ENCODE results near the gene MPRIP.

Gene MPRIP

DNA sequence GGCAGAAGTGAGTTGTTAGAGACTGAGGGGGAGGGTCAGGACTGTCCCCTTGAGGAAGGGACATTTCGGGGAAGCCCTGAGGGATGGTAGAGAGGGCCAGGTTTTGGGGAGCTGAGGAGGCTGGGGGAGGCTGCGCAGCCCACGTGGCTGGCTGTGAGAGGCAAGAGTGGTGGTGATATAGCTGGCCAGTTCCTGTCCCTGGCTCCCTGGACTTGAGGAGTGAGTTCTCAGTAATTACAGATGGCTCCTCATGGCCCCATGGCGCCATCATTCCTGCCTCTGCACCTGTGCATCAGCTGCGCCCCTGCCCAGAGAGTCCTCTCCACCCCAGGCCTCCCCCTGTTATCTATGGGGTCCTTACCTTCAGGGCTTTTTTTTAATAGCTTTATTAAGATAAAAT, 30.3 kb downstream of the MPRIP start:
- no peak for DNase-seq

DNA sequence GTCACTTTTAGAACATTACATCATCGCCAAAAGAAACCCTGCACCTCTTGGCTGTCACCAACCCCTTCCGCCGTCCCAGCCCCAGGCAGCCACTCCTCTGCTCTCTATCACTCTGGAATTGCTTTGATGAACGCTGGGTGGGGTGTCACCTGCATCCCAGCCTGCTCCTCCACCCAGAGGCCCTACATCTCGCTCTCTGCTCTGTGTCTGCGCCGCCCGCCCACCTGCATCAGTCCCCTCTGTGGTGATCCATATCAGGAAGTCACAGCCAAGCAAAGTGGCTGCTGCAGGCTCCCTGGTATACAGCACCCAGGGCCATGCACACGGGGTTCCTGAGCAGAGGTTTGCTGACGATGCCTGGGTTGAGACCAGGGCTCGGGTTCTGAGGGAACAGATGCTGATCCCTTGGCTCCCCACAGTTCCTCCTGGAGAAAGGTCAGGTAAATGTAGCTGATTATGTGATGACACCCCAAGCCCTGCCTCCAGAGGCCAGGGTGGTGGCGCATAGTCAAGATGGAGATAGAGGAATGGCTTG, 30.8 kb downstream of the MPRIP start:
- DNase-seq, result no peak

DNA sequence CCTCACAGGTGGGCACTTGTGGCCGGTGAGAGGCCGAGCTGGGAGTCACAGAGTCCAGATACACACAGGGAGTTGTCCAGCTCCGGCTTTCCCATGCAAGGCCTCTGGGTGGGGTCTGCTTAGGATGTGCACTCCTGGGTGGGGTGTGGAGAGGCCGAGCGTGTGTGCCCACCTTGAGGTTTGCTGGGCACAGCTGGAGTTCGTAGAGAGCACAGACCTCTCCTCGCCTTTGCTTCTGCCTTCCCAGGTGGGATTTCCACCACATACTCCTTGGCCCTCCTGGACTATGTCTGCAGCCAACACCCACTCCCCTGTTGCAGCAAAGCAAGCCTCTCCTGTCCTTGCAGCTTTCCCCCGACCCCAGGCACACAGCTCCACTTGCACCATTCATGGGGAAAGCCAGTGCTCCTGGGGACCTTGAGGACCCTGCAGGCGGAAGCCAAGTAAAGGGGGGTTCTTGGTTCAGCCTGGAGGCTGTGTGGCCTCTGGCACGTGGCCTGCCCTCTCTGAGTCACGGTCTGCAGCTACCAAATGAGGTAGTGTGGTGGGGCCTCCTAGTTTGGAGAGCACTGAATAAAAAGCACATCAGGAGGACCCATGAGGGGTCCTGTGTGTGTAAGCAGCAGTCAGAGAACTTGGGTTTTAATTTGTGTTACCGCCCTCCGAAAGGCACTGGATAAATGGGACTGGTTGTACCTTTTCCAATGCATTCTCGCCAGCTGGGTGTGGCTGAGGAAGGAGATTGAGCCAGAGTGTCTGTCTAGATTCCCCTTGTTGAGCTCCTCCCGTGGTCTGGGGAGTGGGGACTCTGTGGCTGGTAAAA, 31.5 kb downstream of the MPRIP start:
- no peak for DNase-seq

DNA sequence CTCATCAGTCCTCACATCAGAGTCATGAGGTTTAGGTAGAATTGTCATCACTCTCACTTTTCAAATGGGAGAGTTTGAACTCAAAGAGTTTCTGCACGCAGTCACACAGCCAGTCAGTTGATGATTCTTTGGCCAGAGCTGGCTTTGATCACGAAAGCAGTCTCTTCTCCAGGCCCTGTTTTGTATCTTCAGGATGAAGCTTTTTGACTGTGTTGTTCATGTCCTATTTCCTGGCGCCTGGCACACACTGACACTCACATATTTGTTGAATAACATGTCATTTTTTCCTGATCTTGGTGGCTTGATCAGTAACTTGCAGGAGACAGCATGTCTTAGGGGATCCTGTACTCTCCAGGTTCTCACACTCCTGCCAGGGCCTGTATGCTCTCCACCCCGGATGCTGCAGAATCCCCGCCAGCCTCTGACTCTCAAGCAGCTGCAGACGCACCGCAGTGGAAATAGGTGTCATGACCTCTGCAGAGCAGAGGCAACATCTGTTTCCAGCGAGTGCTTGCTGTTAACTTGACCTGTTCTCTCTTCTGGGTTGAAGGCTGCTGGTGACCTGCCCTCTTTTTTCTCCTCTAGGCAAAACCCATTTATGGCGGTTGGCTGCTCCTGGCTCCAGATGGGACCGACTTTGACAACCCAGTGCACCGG, 33.0 kb downstream of the MPRIP start:
- no peak for DNase-seq

DNA sequence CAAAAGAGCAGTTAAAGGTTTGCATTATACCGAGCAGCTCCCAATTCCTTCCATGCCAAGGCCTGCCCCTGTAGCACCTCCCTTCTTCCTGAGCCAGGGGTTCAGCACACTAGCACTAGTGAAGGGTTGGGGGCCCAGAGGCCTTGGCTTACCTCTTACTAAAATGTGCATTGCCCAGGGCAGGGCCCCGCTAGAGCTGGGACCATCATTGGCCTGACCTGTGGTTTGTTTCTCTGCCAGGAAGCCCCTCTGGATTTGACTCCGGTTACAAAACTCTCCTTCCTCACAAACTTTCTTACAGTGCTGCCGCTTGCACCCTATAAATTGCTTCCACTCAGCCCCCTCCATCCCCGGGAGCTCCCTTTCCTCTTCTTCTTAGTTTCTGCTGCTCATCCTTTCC, 33.8 kb downstream of the MPRIP start:
- DNase-seq, result no peak

DNA sequence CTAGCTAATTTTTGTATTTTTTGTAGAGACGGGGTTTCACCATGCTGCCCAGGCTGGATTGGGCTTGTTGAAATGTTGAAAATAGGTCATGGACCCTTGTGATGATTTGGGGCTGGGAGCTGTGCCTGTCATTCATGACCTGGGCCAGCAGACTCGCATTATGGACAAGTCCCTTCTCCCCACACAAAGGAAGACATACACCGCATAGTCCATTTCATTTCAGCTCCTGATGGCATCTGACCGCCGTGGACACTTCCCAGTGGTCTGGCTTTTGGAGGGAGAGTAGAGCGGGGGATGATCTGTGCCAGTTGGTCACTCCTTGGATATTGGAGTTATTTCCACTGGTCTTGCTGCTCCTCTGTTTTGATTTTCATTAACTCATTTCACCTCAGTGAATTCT, 34.8 kb downstream of the MPRIP start:
- DNase-seq, result no peak

DNA sequence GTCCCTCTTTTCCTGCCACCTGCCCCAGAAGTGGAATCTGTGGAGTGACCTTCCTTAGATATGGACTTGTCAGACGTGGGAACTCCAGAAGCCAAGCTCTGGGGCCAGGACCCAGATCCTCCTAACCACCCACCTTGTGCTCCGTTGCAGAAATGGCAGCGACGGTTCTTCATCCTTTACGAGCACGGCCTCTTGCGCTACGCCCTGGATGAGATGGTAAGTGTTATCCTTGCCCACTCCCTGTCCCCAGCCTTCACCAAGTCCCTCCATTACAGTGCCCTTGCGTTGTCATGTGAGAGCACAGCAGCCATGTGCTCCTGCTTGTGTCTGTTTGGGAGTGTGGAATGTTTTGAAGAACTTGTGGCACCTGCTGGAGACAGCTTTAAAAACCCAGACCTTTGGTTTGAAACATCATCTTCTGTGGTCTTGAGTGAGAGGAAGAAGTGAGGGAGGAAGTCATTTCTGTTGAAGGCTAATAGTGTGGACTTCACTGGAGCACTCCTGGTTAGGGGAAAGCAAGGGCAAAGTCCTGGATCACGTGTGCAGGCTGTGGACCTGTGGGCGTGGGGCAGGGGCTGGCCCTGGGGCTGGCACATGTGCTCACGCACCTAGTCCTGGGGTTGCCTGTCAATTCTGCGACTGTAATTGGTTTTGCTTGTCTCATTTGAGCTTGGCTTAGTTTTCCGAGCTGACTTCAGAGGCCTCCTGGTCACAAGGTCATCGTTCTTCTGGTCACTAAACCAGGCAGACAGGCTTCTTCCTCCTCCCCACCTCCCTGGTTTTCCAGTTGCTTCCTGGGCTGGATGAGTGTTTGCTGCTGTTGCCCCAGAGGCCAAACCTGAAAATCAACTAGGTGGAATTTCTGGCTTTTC, 35.8 kb downstream of the MPRIP start:
- DNase-seq, result no peak

DNA sequence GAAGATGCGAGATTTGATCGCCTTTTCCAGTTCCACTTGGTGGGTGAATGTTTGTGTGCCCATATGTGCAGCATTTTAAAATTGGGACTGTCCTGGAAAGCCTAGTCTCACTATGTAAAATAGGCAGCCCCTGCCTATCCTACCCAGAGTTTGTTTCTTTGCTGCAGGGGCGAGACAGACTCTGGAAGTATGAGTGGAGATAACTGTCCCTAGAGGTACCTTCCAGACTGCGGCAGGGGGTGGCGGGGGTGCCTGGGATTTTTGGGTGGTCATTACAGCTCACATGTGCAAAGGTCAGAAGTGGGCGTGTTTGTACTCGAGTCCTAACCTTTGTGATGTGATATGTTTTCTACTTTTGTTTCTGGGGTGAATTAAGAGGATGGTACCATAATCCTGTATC, 36.6 kb downstream of the MPRIP start:
- no peak for DNase-seq

DNA sequence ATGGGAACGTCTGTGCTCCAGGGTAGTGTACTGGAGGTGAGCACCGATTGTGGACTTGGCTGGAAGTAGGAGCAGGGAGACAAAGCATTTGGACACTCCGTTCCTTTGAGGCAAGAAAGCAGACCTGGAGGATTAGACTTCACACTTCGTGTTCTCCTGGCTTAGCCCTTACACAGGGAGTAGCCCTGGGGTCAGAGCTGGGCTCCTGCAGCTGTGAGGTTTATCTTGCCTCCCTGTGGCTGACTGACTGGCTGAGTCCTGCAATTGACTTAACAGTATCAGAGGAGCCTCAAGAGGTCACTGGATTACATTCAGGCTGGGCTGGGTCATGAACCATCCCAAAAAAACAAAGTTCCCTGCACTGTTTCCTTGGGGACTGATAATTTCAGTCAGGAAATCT, 37.1 kb downstream of the MPRIP start:
- no peak for DNase-seq

DNA sequence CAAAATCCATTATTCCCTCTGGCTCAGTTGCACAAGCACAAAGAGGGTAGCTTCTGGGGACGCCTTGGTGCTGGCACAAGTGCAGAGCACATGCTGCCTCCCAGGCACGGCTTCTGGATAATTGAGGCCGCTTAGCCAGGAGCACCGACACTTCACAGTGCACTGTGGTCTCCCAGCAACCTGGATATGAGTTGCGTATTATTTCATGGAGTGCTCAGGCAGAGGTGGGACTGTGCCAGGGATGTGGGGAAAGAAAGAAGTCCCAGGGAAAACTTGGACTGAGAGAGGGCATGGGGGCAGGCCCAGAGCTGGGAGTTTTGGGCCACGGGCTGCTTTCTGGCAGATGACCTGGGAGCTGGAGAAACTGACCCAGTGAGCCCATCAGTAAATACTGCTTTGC, 37.5 kb downstream of the MPRIP start:
- DNase-seq, result no peak

DNA sequence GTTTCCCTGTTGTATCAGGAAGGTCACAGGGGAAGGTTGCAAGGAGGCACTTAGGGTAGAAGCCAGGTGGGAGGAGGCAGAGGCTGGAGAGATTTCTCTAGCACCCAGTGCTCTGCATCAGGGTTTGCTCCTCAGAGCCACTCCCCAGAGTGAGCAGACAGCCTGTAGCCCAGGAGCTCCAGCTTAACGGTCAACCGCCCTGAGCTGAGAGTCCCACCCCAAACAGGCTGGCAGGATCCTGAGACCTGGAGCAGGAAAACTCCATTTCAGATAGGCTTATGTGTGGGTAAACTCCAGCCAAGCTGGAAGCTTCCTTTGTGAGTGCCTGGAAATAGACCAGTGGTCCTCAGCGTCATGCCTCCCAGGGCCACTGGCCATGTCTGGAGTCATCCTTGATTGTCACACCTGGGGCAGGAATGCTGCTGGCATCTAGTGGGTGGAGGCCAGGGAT, 37.9 kb downstream of the MPRIP start:
- no peak for DNase-seq

DNA sequence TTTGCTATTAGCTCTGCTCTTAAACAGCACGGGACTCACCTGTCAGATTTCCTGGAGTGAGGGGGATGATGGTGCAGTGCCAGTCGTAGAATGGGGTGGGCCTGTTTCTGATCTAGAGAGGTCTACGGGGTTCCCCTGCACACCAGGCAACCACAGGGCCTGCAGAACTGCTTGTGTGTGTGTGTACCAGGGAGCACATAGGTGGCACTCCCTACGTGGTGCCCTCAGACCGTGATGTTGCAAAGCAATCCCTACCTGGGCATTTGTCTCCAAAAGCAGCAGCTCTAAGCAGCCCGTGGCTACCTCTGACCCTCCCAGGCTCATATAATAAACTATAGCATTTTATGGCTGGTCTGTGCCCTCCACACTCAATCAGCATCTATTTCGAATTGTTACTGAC, 38.5 kb downstream of the MPRIP start:
- DNase-seq, result no peak

DNA sequence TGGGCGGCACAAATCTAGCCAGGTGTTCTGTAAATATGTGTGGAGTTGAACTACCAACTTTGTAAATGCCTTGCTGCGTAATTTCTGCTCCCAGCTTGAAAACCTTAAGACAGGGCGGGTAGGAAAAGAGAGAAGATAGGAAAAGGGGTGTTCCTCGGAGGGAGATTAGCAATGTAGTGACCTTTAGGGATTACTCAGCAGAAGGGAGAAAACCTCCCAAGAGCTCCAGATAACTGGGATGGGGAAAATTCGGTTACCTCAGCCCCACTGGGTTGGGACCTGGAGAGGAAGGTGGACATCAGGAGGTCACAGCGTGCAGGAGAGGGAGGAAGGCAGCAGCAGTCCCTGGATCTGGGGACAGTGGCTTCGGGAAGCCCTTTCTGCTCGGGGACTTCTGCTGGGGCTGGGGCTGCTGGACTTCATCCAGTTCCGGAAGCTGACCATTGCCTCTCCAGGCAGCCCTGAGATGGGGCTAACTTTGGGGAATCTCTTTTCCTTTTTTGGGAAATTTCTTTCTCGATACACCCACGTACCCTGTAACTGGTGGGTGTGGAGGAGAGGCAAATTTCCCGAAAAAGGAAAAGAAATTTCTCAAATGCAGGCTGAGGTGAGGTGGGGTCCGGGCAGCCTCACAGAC, 39.2 kb downstream of the MPRIP start:
- DNase-seq, result no peak

DNA sequence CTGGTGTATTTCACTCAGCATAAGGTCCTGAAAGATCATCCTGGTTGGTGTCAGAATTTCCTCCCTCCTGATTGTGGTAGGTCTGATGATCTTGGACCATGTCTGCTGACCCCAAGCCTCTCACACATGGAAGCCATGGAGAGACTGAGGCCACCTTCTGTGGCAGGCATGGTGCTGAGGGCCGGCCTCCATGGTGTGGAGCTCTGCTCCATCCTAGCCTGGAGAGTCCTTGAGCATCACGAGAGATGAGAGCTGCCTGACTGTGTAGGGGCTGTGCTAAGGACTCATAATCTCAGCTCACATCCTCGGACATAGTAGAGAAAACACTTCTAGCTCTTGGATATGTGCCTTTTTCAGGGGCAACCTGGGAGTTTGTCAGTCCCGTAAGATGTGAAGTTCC, 40.6 kb downstream of the MPRIP start:
- no peak for DNase-seq

DNA sequence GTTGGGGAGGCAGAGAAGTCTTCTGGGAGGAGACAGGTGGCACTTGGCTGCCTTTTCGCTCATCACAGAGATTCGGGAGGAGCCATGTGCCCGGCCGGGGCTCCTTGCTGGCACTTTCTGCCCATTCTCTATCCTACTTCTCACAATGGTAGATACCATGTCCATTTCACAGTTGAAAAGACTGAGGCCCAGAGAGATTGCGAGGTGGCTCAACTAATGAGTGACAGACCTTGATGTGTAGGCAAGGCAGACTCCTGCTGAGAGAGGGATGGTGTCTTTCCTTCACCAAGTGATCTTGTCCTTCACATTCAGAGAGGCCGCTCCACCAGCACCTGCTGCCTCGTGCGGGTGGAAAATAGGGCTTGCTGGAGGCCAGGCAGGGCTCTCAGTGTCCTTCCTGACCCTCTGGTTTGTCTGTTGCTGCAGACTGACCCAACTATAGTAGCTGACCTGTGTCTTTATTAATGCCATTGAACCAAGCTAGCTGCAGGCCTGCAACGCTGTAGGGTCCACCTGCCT, 42.1 kb downstream of the MPRIP start:
- no peak for DNase-seq

DNA sequence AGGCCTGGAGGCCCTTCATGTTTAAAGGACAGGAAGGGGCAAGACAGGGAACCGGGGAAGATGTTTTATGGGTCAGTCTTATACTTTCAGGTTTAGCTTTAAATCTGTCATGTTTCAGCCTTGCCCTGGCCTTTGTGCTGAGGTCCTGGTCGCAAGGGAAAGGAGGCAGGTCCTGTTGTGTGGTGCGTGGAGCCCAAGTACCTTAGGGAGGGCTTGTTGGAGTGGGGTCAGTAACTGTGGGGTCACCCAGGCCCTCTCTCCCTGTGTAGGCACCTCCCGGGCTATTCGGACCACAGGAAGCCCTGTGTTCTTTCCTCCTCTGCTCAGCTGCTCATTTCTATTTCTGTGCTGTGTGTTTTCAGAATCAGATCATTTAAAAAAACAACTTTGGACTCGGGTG, 42.7 kb downstream of the MPRIP start:
- DNase-seq, result no peak

DNA sequence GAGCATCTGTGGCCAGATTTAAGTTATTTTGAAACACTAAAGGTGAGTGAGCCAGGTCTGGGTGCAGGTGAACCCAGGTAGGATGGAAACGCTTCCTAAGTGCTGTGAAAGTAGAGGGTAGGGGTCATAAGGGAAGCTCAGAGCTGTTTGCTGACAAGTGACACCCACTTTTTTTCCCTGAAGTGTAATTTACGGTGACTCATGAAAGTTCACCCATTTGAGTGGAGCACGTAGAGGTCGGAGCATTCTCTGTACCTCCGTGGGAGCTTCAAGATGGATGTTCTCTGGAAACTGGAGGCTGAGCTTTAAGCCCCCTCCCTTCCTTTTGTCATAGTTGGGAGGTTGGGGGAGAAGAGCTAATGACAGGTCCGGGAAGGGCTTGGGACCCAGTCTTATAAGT, 44.3 kb downstream of the MPRIP start:
- no peak for DNase-seq

DNA sequence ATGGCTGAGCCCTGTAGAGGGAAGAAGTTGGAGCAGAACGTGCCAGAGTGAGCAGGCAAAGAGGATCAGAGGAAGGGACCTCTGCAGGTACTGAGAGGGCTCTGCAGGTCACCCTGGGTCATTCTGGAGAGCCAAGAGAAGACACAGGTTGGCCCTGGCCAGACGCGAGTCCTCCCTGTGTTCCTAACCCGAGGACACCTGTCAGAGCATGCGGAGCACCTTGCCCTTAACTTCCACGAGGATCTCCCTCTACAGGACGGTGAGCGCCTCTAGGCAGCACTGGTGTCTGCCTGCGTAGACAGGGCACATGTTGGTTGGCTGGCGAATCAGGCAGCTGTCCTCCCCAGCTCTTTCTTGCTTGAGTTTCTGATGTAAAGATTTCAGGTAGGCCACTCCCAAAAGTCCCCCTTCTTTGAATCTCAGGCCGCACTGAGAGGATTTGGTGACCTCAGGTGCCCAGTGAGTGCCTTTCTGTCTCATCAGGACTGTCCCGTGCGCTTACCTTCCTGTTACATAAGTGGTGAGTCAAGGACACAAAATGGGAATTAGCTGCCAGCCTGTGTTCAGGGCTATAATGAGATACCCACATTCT, 45.3 kb downstream of the MPRIP start:
- no peak for DNase-seq

DNA sequence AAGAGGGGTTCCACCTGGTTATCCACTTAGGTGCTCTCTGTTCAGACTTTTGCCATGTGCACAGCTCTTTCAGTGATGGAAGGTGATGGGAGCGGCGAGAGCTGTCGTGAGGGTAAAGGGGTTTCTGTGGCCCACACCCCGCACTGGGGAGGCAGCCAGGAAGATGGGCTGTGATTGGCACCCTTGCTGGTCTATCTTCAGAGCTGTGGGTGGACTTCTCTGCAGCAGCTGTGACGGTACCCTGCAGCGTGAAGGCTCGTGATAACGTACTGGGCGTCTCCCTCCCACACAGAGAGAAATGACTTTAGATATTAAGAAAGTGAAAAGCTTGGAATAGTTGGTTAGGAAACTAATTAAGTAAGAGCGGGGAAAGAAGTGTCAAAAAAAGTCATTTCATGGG, 45.8 kb downstream of the MPRIP start:
- DNase-seq, result no peak

DNA sequence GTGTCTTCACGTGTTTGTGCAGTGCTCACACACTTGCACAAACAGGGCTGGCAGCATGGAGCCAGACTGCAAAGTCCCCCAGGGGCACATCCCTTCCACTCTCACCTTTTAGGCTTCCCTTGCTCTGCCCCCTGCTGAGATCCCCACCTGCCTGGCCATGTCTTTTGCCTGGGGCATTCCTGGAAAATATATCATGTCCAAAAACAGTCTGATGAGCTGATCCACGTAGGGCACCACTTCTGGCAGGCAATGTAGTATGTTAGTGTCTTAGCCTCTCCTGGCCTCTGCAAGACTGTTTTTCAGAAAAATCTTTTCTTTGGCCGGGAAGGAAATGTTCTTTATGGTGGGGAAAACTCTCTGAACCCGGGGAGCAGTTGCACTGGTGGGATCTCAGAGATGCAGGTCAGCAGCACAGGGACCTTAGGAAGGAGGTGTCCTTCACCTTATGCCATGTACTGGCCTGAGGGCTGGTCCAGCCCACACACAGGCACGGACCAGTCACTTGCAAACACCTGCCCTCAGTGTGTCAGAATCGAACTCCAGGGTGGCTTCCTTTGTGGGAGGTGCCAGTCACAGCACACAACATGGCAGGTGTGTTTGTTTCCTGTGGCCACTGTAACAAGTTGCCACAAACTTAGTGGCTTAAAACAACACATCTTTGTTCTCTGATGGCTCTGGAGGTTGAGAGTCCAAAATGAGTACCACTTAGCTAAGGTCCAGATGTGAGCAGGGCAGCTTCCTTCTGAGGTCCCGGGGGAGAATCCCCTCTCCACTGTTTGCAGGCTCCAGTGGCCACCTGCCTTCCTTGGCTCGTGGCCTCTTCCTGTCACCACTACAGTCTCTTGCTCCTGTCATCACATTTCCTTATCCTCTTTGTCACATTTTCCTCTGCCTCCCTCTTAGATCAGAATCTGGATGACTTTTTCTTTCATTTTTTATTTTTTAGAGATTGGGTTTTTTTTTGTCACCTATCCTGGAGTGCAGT, 46.6 kb downstream of the MPRIP start:
- no peak for DNase-seq
